Duodenal mucosa (tissue), 2 donors: Measurements from ENCODE around the gene SDK2.

Experiments used
- H3K27ac ChIP-seq: one replicate; pipeline ENCODE4 v1.7.0; 2013; ENCODE audit warnings: low read depth, low read length
- H3K27me3 ChIP-seq, 2 donors: one replicate each; pipeline ENCODE4 v1.7.0; 2013; ENCODE audit warnings: low read length in 2 of 2, control low read depth in 1 of 2; ENCODE audit not compliant: insufficient read depth in 2 of 2, control insufficient read depth in 1 of 2
- H3K36me3 ChIP-seq, 2 donors: one replicate each; pipeline ENCODE4 v1.7.0; 2013; ENCODE audit warnings: low read length in 2 of 2, control low read depth in 1 of 2; ENCODE audit not compliant: insufficient read depth in 2 of 2, control insufficient read depth in 1 of 2
- H3K4me1 ChIP-seq, 2 donors: one replicate each; pipeline ENCODE4 v1.7.0; 2013; ENCODE audit warnings: low read length in 2 of 2, control low read depth in 1 of 2; ENCODE audit not compliant: insufficient read depth in 2 of 2, control insufficient read depth in 1 of 2
- H3K4me3 ChIP-seq, 2 donors: one replicate each; pipeline ENCODE4 v1.7.0; 2013; ENCODE audit warnings: low read length in 2 of 2, low read depth in 1 of 2
- H3K9ac ChIP-seq, 2 donors: one replicate each; pipeline ENCODE4 v1.7.0; 2013; ENCODE audit warnings: low read length in 2 of 2, low read depth in 1 of 2
- H3K9me3 ChIP-seq, 2 donors: one replicate each; pipeline ENCODE4 v1.7.0; 2013; ENCODE audit warnings: low read length in 2 of 2, control low read depth in 1 of 2; ENCODE audit not compliant: control insufficient read depth in 1 of 2

Gene SDK2

GRCh38 chr17:73323409-73324159 is 320.7 kb downstream of the SDK2 start:
- H3K27me3 ChIP-seq, result no peaks in the 10 kb centered on the region

GRCh38 chr17:73320601-73321264 is 323.5 kb downstream of the SDK2 start:
- H3K36me3 ChIP-seq, result no peaks in the 10 kb centered on the region
- H3K27me3 ChIP-seq, result no peaks in the 10 kb centered on the region
- H3K9ac ChIP-seq, result no peak overlapping the region
- peaks cover 18% of the 10 kb centered on the region in 2 donors for H3K4me1 ChIP-seq
- H3K27ac ChIP-seq, result no peak overlapping the region
- no peak overlapping the region for H3K4me3 ChIP-seq
- no peaks in the 10 kb centered on the region for H3K9me3 ChIP-seq

More at GRCh38 chr17:73323409-73324159, 320.7 kb downstream of the SDK2 start:
- H3K4me1 ChIP-seq, result no peaks in the 10 kb centered on the region
- H3K9me3 ChIP-seq, result no peaks in the 10 kb centered on the region
- no peak overlapping the region for H3K4me3 ChIP-seq
- no peak overlapping the region for H3K27ac ChIP-seq
- no peak overlapping the region for H3K9ac ChIP-seq
- H3K36me3 ChIP-seq, result no peaks in the 10 kb centered on the region

GRCh38 chr17:73319766-73320165 is 324.5 kb downstream of the SDK2 start:
- peaks cover 18% of the 10 kb centered on the region in 2 donors for H3K4me1 ChIP-seq
- H3K4me3 ChIP-seq, result no peak overlapping the region
- H3K36me3 ChIP-seq, result no peaks in the 10 kb centered on the region
- H3K27me3 ChIP-seq, result no peaks in the 10 kb centered on the region
- H3K9me3 ChIP-seq, result no peaks in the 10 kb centered on the region
- no peak overlapping the region for H3K27ac ChIP-seq
- H3K9ac ChIP-seq, result no peak overlapping the region

GRCh38 chr17:73318836-73319235 is 325.4 kb downstream of the SDK2 start:
- Histone ChIP-seq H3K36me3 (no peaks in the 10 kb centered on the region), H3K9ac (no peak overlapping the region), H3K27ac (no peak overlapping the region), H3K4me3 (no peak overlapping the region), H3K4me1 (peaks cover 18% of the 10 kb centered on the region in 2 donors), H3K27me3 (no peaks in the 10 kb centered on the region), H3K9me3 (no peaks in the 10 kb centered on the region)

- Histone ChIP-seq H3K9ac (no peak overlapping the region), H3K9me3 (no peaks in the 10 kb centered on the region), H3K27ac (no peak overlapping the region), H3K4me1 (peaks cover 18% of the 10 kb centered on the region in 2 donors), H3K36me3 (no peaks in the 10 kb centered on the region), H3K4me3 (no peak overlapping the region), H3K27me3 (no peaks in the 10 kb centered on the region)
Measured at GRCh38 chr17:73318427-73318813, 325.8 kb downstream of the SDK2 start.

GRCh38 chr17:73317513-73318426 is 326.5 kb downstream of the SDK2 start:
- H3K27me3 ChIP-seq, result no peaks in the 10 kb centered on the region
- peaks cover 18 to 19% of the 10 kb centered on the region in 2 donors for H3K4me1 ChIP-seq
- no peaks in the 10 kb centered on the region for H3K36me3 ChIP-seq
- peak overlapping the region in 1 of 2 donors; percentile 47 for H3K9ac ChIP-seq
- peak overlapping the region in 1 of 2 donors; percentile 14 for H3K4me3 ChIP-seq
- H3K27ac ChIP-seq, result no peak overlapping the region
- no peaks in the 10 kb centered on the region for H3K9me3 ChIP-seq

GRCh38 chr17:73316919-73317505 is 327.2 kb downstream of the SDK2 start:
- Histone ChIP-seq H3K36me3 (no peaks in the 10 kb centered on the region), H3K4me3 (peak overlapping the region in 1 of 2 donors; percentile 14), H3K27me3 (no peaks in the 10 kb centered on the region), H3K27ac (no peak overlapping the region), H3K9me3 (no peaks in the 10 kb centered on the region), H3K9ac (peak overlapping the region in 1 of 2 donors; percentile 47), H3K4me1 (peaks cover 23 to 24% of the 10 kb centered on the region in 2 donors)

- Histone ChIP-seq H3K36me3 (no peaks in the 10 kb centered on the region), H3K9me3 (no peaks in the 10 kb centered on the region), H3K27me3 (no peaks in the 10 kb centered on the region), H3K9ac (no peak overlapping the region), H3K4me3 (no peak overlapping the region), H3K4me1 (peaks cover 23 to 25% of the 10 kb centered on the region in 2 donors), H3K27ac (no peak overlapping the region)
Measured at GRCh38 chr17:73315471-73315870, 328.8 kb downstream of the SDK2 start.

GRCh38 chr17:73313526-73314127 is 330.6 kb downstream of the SDK2 start:
- Histone ChIP-seq H3K27ac (no peak overlapping the region), H3K4me3 (no peak overlapping the region), H3K36me3 (no peaks in the 10 kb centered on the region), H3K4me1 (peaks cover 23 to 38% of the 10 kb centered on the region in 2 donors), H3K9ac (no peak overlapping the region), H3K9me3 (no peaks in the 10 kb centered on the region), H3K27me3 (no peaks in the 10 kb centered on the region)
